HCT116 (cell line): Measurements from ENCODE around the gene COX11. TPM values are rescaled to one million over a fixed set of nuclear protein-coding genes. Genes with fewer than 3 reads are reported as not detected.

Source experiments
- ATAC-seq: fragments of 200-7000 bp; cut with Tn5 transposase; 2 replicates; pipeline ENCODE4 v1.9.1; 2020; ENCODE audit warnings: mild to moderate bottlenecking, moderate library complexity
- BruUV-seq: library from RNA; stranded (reverse); fragments of 400-500 nt; replicated peaks from 2 replicates; lab custom pipeline; 2021; lab: Mats Ljungman, UMichigan
- CTCF ChIA-PET: fragments of 300-600 bp; sonication (Branson Sonifier 250); formaldehyde crosslinking; loops from one replicate; lab custom pipeline; 2021; ENCODE audit warnings: antibody characterized with exemption; lab: Charles Lee
- POLR2A ChIA-PET: fragments of 300-600, 350-600 bp; sonication (Branson Sonifier 250); formaldehyde crosslinking; loops from one replicate; lab custom pipeline; 2021; ENCODE audit warnings: antibody characterized with exemption; lab: Charles Lee
- RAD21 ChIA-PET, 2 experiments: fragments of 300-600 bp; sonication (Branson Sonifier 250); formaldehyde crosslinking; loops; one replicate each; lab custom pipeline; 2023; ENCODE audit warnings: low total read pairs in 2 of 2; ENCODE audit not compliant: uncharacterized antibody in 2 of 2, unreplicated experiment in 2 of 2, low non-redundant PET in 1 of 2; lab: Charles Lee
- DNase-seq: peaks from one replicate; pipeline ENCODE4 v3.0.0-alpha.2; 2010; ENCODE audit warnings: low read depth, low spot score
- H2AFZ ChIP-seq: fragments of 200-600 bp; shearing (Covaris generic), sonication (generic); 2 replicates; pipeline ENCODE4 v1.6.1; 2017; ENCODE audit warnings: low read depth, mixed run types, mixed read lengths, antibody characterized with exemption, low read length; ENCODE audit not compliant: poor library complexity, severe bottlenecking
- H3K27ac ChIP-seq: 2 replicates; pipeline ENCODE4 v1.5.1; 2012; ENCODE audit warnings: low read depth, low read length
- H3K27me3 ChIP-seq: fragments of 200-600 bp; sonication (generic); 2 replicates; pipeline ENCODE4 v1.6.1; 2016; ENCODE audit warnings: mixed run types, low read length, mixed read lengths; ENCODE audit not compliant: insufficient read depth
- H3K36me3 ChIP-seq, 2 experiments: fragments of 200-500 bp in 1 of 2; fragments of 200-600 bp in 1 of 2; sonication (Bioruptor generic) in 1 of 2; sonication (generic) in 1 of 2; 2 replicates each; pipeline versions ENCODE4 v1.5.1 to v1.6.1; 2014 to 2016; ENCODE audit warnings: low read length in 2 of 2, inconsistent platforms in 1 of 2, mixed read lengths in 1 of 2, mixed run types in 1 of 2; ENCODE audit not compliant: insufficient read depth in 2 of 2, control insufficient read depth in 1 of 2
- H3K4me1 ChIP-seq, 2 experiments: fragments of 200-600 bp in 1 of 2; sonication (generic) in 1 of 2; 2 replicates each; pipeline versions ENCODE4 v1.5.1 to v1.6.1; 2012 to 2017; ENCODE audit warnings: low read length in 2 of 2, inconsistent platforms in 1 of 2, mild to moderate bottlenecking in 1 of 2, mixed read lengths in 1 of 2, mixed run types in 1 of 2, moderate library complexity in 1 of 2; ENCODE audit not compliant: insufficient read depth in 2 of 2, control insufficient read depth in 1 of 2
- H3K4me2 ChIP-seq: fragments of 200-600 bp; sonication (generic); 2 replicates; pipeline ENCODE4 v1.6.1; 2017; ENCODE audit warnings: mixed run types, low read length, mixed read lengths
- H3K4me3 ChIP-seq, 2 experiments: fragments of 200-600 bp in 1 of 2; sonication (generic) in 1 of 2; replicated peaks in 1 of 2; 2 replicates each; pipeline ENCODE4 v1.5.1; 2011 to 2016; ENCODE audit warnings: low read length in 2 of 2, control low read depth in 1 of 2, low read depth in 1 of 2, mild to moderate bottlenecking in 1 of 2, mixed read lengths in 1 of 2, mixed run types in 1 of 2
- H3K79me2 ChIP-seq: fragments of 200-600 bp; sonication (generic); 2 replicates; pipeline ENCODE4 v1.6.1; 2017; ENCODE audit warnings: mild to moderate bottlenecking, mixed run types, low read length, moderate library complexity, mixed read lengths; ENCODE audit not compliant: insufficient read depth
- H3K9ac ChIP-seq: fragments of 200-600 bp; sonication (generic); 2 replicates; pipeline ENCODE4 v1.6.1; 2016; ENCODE audit warnings: low read length, mixed read lengths
- H3K9me2 ChIP-seq: fragments of 200-600 bp; sonication (generic), shearing (Covaris generic); 2 replicates; pipeline ENCODE4 v1.6.1; 2017; ENCODE audit warnings: mixed run types, mild to moderate bottlenecking, moderate library complexity; ENCODE audit not compliant: insufficient read depth
- H3K9me3 ChIP-seq, 2 experiments: fragments of 200-500 bp in 1 of 2; fragments of 200-600 bp in 1 of 2; sonication (Bioruptor generic) in 1 of 2; sonication (generic) in 1 of 2; 2 replicates each; pipeline ENCODE4 v1.6.1; 2014 to 2017; ENCODE audit warnings: low read length in 2 of 2, mixed read lengths in 2 of 2, inconsistent platforms in 1 of 2, low read depth in 1 of 2, mild to moderate bottlenecking in 1 of 2, mixed run types in 1 of 2, moderate library complexity in 1 of 2; ENCODE audit not compliant: control insufficient read depth in 1 of 2, insufficient read depth in 1 of 2
- H4K20me1 ChIP-seq: fragments of 200-600 bp; sonication (generic), shearing (Covaris generic); 2 replicates; pipeline ENCODE4 v1.6.1; 2017; ENCODE audit warnings: mixed run types, mild to moderate bottlenecking, moderate library complexity; ENCODE audit not compliant: insufficient read depth
- CBX3 ChIP-seq: IDR thresholded peaks from 2 replicates; pipeline ENCODE4 v1.6.1; 2012; ENCODE audit warnings: low read depth
- CEBPB ChIP-seq: IDR thresholded peaks from 2 replicates; pipeline ENCODE4 v1.6.1; 2012; ENCODE audit warnings: low read depth
- CTCF ChIP-seq, 3 experiments: fragments of 200-600 bp in 1 of 3; sonication (generic) in 1 of 3; IDR thresholded peaks in 2 of 3; conservative IDR thresholded peaks in 1 of 3; 2 replicates each; pipeline ENCODE4 v1.5.1; 2012 to 2017; ENCODE audit warnings: low read depth in 2 of 3, low read length in 2 of 3, antibody characterized with exemption in 1 of 3, borderline replicate concordance in 1 of 3, control low read depth in 1 of 3, mild to moderate bottlenecking in 1 of 3, mixed read lengths in 1 of 3, mixed run types in 1 of 3, moderate library complexity in 1 of 3; ENCODE audit not compliant: insufficient read depth in 1 of 3
- EZH2 ChIP-seq: fragments of 200-600 bp; sonication (generic); IDR thresholded peaks from 2 replicates; pipeline ENCODE4 v1.6.1; 2017; ENCODE audit warnings: antibody characterized with exemption, mixed run types
- EZH2phosphoT487 ChIP-seq: fragments of 200-600 bp; IDR thresholded peaks from 2 replicates; pipeline ENCODE4 v1.6.1; 2018; ENCODE audit warnings: antibody characterized with exemption, borderline replicate concordance
- FOSL1 ChIP-seq: IDR thresholded peaks from 2 replicates; pipeline ENCODE4 v1.6.1; 2012; ENCODE audit warnings: low read depth
- JUND ChIP-seq: IDR thresholded peaks from 2 replicates; pipeline ENCODE4 v1.6.1; 2012
- POLR2A ChIP-seq: IDR thresholded peaks from 2 replicates; pipeline ENCODE4 v1.7.0; 2011; ENCODE audit warnings: borderline replicate concordance; ENCODE audit not compliant: insufficient read depth, insufficient read length; ENCODE audit errors: extremely low read depth
- POLR2AphosphoS5 ChIP-seq: IDR thresholded peaks from 2 replicates; pipeline ENCODE4 v1.6.1; 2011; ENCODE audit warnings: mild to moderate bottlenecking, low read depth, low read length, moderate library complexity
- RAD21 ChIP-seq: IDR thresholded peaks from 2 replicates; pipeline ENCODE4 v1.6.1; 2012; ENCODE audit warnings: low read depth, mild to moderate bottlenecking
- REST ChIP-seq: IDR thresholded peaks from 2 replicates; pipeline ENCODE4 v1.6.1; 2012; ENCODE audit warnings: low read depth
- SIN3A ChIP-seq: IDR thresholded peaks from 2 replicates; pipeline ENCODE4 v1.6.1; 2012; ENCODE audit warnings: low read depth
- SP1 ChIP-seq: IDR thresholded peaks from 2 replicates; pipeline ENCODE4 v1.6.1; 2012; ENCODE audit warnings: low read depth
- SRF ChIP-seq: IDR thresholded peaks from 2 replicates; pipeline ENCODE4 v1.6.1; 2012; ENCODE audit warnings: low read depth
- TCF7L2 ChIP-seq: IDR thresholded peaks from 2 replicates; pipeline ENCODE4 v1.7.0; 2011; ENCODE audit warnings: borderline replicate concordance, inconsistent platforms; ENCODE audit not compliant: insufficient read depth, insufficient read length; ENCODE audit errors: extremely low read depth
- ZBTB33 ChIP-seq: IDR thresholded peaks from 2 replicates; pipeline ENCODE4 v1.6.1; 2011; ENCODE audit warnings: mild to moderate bottlenecking, low read length, moderate library complexity; ENCODE audit not compliant: insufficient replicate concordance; ENCODE audit errors: extremely low read depth
- intact Hi-C: fragments of 100-400 bp; cut with micrococcal nuclease; formaldehyde crosslinking; loops from 2 replicates; pipeline ENCODE4 v1.10.0; 2022
- total RNA-seq: library from RNA; stranded (reverse); gene quantifications from one replicate; pipeline ENCODE4 v1.2.1, GENCODE V29; 2021; ENCODE audit not compliant: unreplicated experiment

COX11 gene
- total RNA-seq, 1 experiment from 2014 or later, result 62.9 TPM

GRCh38 chr17:54932711-54933110, 35.7 kb downstream of the COX11 start (continued):
- TF ChIP-seq ZBTB33, result no peak
- no peak for TF ChIP-seq CEBPB
- no peak for TF ChIP-seq SIN3A

- Histone ChIP-seq H3K9me2 (no peaks in the 10 kb centered on the region), H4K20me1 (no peaks in the 10 kb centered on the region), H3K79me2 (no peaks in the 10 kb centered on the region), H3K4me2 (no peak overlapping the region), H3K9ac (no peak overlapping the region), H3K27ac (no peak overlapping the region), H3K4me1 (no peaks in the 10 kb centered on the region), H3K36me3 (peaks cover 16 to 28% of the 10 kb centered on the region in 2 experiments), H3K4me3 (no peak overlapping the region), H3K27me3 (no peaks in the 10 kb centered on the region), H3K9me3 (no peaks in the 10 kb centered on the region), H2AFZ (no peak overlapping the region)
- intact Hi-C loops, result no loop called here
- BruUV-seq, result no TSS peak
- POLR2A ChIA-PET, result no interaction called here
- CTCF ChIA-PET, result no interaction called here
- RAD21 ChIA-PET, result no interaction called here
- DNase-seq (no peak), ATAC-seq (no peak)
- TF ChIP-seq SP1 (no peak), CBX3 (no peak), CTCF (IDR thresholded peaks at IDR 0.05 in 2 of 3, conservative IDR thresholded peaks at IDR 0.05 in 1 of 3; ENCODE audit: borderline replicate concordance in 1 of 3, insufficient read depth in 1 of 3, low read depth in 2 of 3, low read length in 2 of 3) (no peak), REST (no peak), ZBTB33 (no peak), SIN3A (no peak), RAD21 (no peak), EZH2 (no peak), POLR2AphosphoS5 (no peak), EZH2phosphoT487 (no peak), SRF (no peak), FOSL1 (no peak), TCF7L2 (no peak), POLR2A (no peak), JUND (no peak)
These were observed 40.9 kb downstream of the COX11 start for GRCh38 chr17:54927525-54927924.
